NCI-H146 (cell line): Measurements from ENCODE around the gene ZNF846.
A peak's percentile ranks its signal among the peaks of the same experiment; 100 is the strongest.
"Not testable (repeated sequence)": the region's sequence is repeated elsewhere in the genome, so short reads cannot be mapped to it uniquely, and the experiment has no call there.

Experiments
- DNase-seq: peaks from one replicate; lab custom pipeline; 2025; lab: John Stamatoyannopoulos, UW

Gene ZNF846

DNA sequence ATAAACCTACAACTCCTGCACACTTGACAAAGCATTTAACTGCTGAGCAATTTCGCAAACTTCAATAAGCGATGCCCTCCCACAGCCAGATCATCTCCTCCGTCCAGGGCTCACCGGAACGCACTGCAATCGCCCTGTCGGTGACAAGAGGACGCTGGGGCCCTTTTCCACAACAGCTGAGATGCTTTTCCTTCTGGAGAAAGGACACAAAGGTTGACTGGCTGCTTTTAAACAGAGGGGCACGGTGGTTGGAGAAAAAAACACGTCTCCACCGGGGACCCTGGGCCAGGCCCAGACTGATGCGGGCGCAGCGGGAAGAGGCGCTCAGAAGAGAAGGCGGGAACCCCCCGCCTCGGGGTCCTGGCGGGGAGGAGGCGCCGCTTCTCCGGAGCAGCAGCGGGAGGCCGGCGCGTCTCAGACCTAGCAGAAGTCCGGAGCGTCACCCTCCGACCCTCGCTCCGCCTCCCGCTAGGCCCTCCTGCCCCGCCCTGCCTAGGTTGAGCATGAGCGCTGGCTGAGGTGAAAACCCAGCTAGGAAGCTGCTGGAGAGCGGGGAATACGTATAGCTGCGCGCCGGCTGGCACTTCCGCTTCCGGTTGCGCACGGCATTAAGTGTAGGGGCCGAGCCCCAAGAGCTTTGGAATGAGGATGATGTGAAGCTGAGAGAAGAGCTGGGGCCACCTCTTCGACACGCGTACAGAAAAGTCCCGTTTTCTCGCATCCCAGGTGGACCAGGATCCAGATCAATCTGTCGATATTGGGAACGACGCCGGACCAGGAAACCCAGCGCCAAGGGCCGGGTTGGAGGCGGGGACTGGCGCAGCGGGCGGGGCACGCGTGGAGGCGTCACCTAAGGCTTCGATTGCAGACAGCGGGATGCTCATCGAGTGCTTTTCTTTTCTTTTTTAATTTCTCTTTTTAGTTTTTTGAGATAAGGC, at the start of gene ZNF846:
Gene ZNF846, minus strand, starts transcription at position 564 of the 938 bp plus-strand sequence. CDS start 3,788 bp downstream, outside the sequence.
- DNase-seq = peak; percentile 95

DNA sequence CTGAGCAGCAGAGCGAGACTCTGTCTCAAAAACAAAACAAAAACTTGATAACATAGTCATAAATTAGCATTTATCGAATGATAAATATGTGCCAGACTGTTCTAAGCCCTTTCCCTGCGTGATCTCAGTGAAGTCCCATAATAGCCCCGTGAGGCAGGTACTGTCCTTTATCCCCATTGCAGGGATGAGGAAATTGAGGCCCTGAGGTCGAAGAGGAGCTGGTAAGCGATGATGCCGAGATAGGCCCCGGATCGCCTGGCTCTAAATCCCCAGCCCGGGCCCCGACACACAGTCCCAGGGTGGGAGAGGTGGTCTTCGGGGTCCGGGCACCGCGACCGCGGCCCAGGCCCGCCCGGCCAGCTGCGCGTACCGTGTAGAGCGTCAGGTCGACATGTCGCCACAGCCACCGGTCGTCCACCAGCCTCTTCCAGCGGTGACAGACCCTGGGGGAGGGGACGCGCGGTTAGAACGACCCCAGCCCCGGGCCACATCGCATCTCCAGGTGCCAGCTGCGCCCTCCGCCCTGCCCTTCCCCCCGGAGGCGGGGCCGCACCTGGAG, 49.7 kb upstream of the ZNF846 start:
- no peak for DNase-seq

DNA sequence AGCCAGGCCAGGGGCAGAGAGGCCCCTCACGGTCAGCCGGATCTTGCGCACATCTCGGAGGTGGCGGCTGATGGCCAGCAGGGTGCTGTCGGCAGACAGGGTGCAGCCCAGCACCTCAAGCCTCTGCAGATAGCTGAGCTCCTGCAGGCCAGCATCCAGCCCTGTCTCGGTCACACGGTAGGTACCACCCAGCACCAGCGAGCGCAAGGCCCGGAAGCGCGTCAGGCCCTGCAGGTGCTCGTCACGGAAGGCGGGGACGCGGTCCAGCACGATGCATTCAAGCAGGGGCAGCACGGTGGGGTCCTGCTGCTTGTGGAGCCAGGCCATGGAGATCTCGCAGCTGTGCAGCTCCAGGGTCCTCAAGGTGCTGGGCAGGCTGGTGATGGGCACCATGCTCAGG, 42.6 kb upstream of the ZNF846 start:
- DNase-seq = no peak

DNA sequence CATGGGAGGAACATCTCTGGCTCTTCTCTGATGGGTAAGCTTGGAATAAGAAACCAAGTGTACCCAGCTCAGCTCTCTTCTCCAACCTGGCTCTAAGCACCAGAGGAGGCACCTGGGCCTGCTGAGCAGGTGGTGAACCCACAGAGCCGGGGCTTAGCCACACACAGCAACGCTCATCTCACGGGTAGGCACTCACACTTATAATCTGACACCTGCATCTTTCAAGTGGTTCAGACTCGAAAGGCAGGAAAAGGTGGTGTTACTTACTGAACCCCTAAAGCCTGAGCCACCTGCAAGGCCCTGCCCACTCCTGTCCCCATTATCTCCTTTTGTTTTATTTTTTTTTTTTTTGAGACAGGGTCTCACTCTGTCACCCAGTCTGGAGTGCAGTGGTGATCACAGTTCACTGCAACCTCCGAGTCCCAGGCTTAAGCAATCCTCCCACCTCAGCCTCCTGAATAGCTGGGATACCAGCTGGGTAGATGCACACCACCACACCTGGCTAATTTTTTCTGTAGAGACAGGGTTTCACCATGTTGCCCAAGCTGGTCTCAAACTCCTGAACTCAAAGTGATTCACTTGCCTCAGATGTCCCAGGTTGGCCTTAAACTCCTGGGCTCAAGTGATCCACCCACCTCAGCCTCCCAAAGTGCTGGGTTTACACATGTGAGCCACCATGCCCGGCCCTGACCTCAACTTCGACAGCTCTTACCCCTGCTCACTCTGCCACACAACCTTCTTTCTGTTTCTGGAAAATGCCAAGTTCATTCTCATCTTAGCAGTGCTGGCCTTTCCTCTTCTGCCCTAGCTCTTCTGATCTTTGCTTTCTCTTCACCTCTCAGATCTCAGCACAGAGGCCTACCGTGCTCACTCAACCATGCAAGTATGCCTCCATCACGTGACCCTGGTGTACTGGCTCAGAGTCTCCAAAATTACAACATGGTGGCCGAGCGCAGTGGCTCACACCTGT, 40.6 kb upstream of the ZNF846 start:
- DNase-seq = no peak

DNA sequence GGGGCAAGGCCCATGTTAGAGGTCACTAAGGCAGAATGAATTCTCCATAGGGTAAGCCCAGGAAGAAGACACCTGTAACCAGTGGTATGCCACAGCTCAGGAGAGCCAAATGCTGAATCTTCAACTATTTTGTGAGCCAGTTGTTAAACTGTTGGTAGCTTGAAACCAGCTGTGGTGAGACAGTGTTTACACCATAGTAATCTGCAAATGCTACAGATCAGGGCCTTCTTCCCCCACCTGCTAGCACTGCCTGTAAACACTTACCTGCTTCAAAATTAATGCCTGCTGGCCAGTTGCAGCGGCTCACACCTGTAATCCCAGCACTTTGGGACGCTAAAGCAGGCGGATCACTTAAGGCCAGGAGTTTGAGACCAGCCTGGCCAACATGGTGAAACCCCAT, 38.3 kb upstream of the ZNF846 start:
- DNase-seq = no peak

DNA sequence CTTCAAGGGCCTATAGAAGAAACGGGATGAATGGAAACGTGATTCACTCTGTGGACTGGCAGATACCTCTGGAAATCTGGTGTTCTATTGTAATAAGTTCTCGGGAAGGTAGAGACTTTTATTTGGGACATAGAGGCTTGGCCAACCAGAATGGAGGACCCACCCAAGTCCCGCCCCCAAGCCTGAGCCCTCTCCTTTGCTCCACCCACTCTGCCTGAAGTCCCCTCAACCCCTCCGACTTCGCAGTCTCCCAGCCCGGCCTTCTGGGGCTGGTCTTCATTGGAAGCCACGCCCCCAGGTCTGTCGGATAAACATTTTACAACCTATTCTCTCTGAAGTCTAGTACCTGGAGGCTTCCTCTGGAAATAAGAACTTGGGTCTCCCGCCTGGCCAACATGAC, 33.4 kb upstream of the ZNF846 start:
- DNase-seq = no peak

DNA sequence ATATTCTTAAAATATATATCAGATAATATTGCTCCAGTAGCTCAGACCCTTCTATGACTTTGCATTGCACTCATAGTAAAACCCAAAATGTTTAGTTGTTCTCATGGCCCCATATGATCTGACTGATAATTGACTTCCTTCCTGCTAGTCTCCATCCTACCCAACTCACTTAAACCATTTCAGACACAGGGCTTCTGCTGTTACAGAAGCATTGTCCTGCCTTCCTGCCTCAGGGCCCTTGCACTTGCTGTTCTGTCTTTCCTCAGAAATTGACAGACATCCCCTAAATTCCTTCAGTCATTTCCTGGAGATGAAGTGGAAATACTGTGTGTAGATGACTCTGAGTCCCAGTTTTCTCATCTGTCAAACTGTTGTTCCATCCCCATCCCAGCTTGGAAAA, 30.6 kb upstream of the ZNF846 start:
- DNase-seq = no peak

DNA sequence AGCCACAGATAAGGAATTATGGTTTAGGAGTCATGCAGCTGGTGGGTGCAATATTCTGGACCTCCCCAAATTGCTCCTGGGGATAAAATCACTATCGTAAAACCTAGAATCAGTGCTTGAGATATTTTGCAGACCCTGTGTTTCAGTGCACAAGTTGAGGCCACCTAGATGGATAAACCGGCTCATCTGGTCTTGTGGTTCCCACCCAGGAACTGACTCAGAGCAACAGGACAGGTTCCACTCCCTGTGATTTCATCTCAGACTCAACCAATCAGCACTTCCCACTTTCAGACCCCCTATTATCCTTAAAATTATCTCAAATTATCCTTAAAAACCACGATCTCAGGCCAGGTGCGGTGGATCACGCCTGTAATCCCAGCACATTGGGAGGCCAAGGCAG, 29.3 kb upstream of the ZNF846 start:
- no peak for DNase-seq

DNA sequence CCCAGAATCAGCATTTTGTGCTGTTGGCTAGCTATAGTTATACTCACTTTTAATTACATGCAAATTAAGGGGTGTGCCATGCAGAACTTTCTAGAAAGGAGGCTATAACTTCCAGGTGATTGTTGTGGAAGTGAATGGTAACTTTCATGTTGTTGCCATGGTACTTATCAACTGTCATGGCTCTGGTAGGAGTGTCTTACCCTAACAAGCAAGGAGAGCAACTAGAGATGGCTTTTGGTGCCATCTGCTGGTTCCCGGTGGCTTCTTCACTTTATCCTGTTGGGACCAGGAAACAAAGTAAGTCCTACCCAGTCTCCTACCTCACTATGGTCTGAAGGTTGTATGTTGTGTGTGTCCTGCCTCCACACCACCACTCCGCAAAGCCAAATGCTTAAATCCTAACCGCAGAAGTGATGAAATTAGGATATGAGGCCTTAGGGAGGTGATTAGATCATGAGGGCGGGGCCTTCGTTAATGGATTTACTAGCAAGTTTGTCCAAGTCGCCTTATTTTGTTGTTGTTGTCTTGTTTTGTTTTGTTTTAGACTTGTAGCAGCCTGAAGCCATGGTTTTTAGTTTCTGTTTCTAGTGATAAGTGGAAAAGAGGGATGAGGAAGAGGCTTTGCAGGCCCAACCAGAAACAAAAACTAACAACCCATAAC, 27.7 kb upstream of the ZNF846 start:
- peak; percentile 72 for DNase-seq

DNA sequence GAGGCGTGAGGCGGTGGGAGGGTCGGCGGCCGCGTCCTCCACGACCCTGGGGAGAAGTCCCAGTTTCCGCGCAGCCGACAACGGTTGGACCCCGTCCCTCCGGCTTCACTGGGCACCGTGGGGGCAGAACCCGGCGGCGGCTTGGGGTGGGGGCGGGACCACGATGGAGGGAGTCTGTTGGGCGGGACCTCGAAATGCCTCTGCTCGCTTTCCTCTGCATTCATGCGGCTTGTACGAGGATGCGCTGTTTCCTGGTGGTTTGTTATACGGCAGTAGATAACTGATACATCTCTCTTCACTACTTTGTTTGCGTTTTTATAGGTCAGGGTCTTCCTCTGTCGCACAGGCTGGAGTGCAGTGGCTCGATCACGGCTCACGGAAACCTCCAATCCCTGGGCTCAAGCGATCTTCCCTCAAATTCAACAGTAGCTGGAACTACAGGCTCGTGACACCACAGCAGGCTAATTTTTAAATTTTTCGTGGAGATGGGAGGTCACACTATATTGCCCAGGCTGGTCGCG, 24.6 kb upstream of the ZNF846 start:
- DNase-seq = peak; percentile 53

DNA sequence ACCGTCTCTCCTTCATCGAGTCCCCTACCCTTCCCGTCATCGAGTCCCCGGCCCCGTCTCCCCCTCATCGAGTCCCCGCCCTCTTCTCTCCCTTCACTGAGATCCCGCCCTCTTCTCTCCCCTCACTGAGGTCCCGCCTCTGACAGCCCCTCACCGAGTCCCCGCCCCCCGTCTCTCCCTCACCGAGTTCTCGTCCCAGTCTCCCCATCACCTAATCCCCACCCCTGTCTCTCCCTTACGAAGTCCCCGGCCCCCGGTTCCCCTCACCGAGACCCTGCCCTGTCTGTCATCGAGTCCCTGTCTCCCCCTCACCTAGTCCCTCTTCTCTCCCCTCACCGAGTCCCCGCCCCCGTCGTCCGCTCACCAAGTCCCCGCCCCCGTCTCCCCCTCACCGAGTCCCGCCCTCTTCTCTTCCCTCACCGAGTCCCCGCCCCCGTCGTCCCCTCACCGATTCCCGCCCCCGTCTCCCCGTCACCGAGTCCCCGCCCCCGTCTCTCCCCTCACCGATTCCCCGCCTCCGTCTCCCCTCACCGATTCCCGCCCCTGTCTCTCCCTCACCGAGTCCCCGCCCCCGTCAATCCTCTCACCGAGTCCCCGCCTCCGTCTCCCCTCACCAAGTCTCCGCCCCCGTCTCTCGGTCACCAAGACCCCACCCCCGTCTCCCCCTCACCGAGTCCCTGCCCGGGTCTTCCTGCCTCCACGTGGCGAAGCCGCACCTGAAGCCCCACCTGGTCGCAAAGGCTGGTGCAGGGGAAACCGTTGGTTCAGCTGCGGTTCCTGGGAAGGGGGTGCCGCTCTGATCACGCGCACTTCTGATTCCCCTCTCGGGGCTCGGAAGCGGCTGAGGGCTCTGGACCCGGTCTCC, 23.9 kb upstream of the ZNF846 start:
- peak; percentile 94 for DNase-seq

DNA sequence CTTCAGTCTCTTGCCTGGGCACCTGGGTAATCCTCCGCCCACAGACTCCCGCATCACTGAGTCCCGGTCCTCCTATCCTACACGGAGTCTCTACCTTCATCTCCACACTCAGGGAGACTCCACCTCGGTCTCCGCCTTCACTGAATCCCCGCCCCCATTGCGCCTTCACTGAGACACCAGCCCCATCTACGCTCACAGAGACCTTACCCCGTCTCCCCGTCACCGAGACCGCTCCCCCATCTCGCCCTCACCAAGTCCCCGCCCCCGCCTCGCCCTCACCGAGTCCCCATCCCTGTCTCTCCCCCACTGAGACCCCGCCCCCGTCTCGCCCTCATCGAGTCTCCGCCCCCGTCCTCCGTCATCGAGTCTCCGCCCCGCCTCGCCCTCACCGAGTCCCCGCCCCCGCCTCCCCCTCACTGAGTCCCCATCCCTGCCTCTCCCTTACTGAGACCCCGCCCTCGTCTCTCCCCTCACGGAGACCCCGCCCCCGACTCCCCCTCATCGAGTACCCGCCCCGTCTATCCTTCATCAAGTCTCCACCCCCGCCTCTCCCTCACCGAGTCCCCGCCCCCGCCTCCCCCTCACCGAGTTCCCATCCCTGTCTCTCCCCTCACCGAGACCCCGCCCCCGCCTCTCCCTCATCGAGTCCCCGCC, 23.1 kb upstream of the ZNF846 start:
- peak; percentile 96 for DNase-seq

DNA sequence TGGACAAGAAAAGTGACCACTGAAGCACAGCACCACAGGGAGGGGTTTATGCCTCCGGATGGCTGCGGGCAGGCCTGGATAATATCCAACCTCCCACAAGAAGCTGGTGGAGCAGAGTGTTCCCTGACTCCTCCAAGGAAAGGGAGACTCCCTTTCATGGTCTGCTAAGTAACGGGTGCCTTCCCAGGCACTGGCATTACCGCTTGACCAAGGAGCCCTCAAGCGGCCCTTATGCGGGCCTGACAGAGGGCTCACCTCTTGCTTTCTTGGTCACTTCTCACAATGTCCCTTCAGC, 22.5 kb upstream of the ZNF846 start:
- not testable (repeated sequence) for DNase-seq

DNA sequence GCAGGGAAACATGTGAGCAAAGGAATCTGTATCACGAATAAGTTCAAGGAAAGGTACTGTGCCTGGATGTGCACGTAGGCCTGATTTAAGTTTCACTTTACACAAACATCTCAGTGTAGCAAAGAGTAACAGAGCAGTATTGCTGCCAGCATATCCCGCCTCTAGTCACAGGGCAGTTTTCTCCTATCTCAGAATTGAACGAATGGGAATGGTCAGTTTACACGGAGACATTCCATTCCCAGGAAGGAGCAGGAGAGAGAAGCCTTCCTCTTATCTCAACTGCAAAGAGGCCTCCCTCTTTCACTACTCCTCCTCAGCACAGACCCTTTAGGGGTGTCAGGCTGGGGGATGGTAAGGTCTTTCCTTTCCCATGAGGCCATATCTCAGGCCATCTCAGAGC, 21.0 kb upstream of the ZNF846 start:
- DNase-seq = not testable (repeated sequence)

DNA sequence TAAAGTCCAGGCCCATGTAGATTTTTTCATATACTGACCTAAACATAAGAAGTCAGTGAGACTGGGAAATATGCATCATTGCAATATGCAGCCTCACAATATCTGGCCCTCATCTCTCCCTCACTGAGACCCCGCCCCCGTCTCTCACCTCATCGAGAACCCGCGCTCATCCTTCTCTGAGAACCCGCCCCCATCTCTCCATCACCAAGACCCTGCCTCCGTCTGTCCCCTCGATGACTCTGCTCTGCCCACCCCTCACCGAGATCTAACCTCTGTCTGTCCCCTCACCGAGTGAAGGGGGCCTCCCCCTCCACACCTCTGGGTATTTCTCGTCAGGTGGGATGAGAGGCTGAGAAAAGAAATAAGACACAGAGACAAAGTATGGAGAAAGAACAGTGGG, 20.5 kb upstream of the ZNF846 start:
- DNase-seq = no peak

DNA sequence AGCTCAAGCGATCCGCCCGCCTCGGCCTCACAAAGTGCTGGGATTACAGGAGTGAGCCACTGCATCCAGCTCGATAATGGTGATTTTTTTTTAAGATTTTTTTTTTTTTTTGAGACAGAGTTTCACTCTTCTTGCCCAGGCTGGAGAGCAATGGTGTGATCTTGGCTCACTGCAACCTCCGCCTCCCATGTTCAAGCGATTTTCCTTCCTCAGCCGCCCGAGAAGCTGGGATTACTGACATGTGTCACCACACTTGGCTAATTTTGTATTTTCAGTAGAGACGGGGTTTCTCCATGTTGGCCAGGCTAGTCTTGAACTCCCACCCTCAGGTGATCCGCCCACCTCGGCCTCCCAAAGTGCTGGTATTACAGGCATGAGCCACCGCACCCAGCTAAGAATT, 20.1 kb upstream of the ZNF846 start:
- DNase-seq = not testable (repeated sequence)

DNA sequence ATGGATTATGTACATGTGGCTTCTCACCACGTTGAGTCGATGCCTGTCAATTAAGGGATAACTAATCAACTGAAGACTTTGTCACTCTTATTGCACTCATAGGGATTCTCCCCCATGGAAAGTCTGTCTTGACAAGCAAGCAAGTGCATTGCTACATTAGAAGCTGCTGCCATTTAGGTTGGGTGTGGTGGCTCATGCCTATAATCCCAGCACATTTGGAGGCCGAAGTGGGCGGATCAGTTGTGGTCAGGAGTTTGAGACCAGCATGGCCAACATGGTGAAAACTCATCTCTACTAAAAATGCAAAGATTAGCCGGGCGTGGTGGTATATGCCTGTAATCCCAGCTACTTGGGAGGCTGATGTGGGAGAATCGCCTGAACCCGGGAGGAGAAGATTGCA, 18.3 kb upstream of the ZNF846 start:
- DNase-seq = no peak

DNA sequence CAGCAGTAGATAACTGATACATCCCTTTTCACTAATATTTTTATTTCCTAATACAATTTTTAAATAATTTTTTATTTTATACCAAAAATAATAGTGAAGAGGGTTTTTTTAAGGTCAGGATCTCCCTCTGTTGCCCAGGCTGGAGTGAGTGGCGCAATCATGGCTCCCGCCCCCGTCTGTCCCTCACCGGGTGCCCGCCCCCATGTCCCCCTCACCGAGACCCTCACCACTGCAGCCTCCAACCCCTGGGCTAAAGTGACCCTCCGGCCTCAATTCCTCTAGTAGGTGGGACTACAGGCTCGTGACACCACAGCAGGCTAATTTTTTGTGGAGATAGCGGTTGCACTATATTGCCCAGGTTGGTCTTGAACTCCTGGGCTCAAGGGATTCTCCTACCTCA, 17.8 kb upstream of the ZNF846 start:
- DNase-seq = no peak

DNA sequence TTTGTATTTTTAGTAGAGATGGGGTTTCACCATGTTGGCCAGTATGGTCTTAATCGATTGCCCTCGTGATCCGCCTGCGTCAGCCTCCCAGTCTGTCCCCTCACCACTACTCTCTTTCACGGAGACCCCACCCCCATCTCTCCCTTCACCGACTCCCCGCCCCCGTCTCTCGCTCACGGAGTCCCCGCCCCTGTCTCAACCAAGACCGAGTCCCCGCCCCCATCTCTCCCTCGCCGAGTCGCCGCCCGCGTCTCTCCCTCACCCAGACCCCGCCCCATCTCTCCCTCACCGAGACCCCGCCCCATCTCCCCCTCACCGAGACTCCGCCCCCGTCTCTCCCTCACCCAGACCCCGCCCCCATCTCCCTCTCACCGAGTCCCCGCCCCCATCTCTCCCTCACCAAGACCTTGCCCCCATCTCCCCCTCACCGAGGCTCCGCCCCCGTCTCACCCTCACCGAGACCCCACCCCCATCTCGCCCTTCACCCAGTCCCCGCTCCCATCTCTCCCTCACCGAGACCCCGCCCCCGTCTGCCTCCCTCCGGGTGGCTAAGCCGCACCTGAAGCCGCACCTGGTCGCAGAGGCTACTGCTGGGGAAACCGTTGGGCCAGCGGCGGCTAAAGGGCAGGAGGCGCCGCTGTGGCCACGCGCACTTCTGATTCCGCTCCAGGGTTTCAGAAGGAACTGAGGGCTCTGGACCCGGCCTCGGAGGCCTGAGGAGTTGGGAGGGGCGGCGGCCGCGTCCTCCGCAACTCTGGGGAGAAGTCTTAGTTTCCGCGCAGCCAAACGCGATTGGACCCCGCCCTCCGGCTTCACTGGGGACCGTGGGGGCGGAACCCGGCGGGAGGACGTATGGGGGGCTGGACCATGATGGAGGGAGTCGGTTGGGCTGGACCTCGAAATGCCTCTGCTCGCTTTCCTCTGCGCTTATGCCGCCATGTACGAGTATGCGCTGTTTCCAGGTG, 17.1 kb upstream of the ZNF846 start:
- peak; percentile 99 for DNase-seq
